Ascending aorta (tissue), 2 donors: ENCODE data around the gene MAP3K4. TPM values are rescaled to one million over a fixed set of nuclear protein-coding genes. Genes with fewer than 3 reads are reported as not detected.

Source experiments
- DNase-seq, 2 donors: peaks; one replicate each; pipeline ENCODE4 v3.0.0-alpha.2; 2019; ENCODE audit warnings: low spot score in 2 of 2
- H3K27ac ChIP-seq, 2 donors: fragments of 200-600 bp; sonication (generic); one replicate each; pipeline ENCODE4 v1.5.1; 2016 to 2017; ENCODE audit warnings: mild to moderate bottlenecking in 1 of 2
- H3K27me3 ChIP-seq: fragments of 200-600 bp; sonication (generic); one replicate; pipeline ENCODE4 v1.5.1; 2017
- H3K36me3 ChIP-seq, 2 donors: fragments of 200-600 bp; sonication (generic); one replicate each; pipeline ENCODE4 v1.5.1; 2016
- H3K4me1 ChIP-seq, 2 donors: fragments of 200-600 bp; sonication (generic); one replicate each; pipeline ENCODE4 v1.5.1; 2016 to 2017; ENCODE audit warnings: mild to moderate bottlenecking in 1 of 2
- H3K4me3 ChIP-seq, 2 donors: fragments of 200-600 bp; sonication (generic); one replicate each; pipeline ENCODE4 v1.5.1; 2016 to 2017; ENCODE audit warnings: mild to moderate bottlenecking in 1 of 2
- H3K9me3 ChIP-seq, 2 donors: fragments of 200-600 bp; sonication (generic); one replicate each; pipeline ENCODE4 v1.5.1; 2016
- CTCF ChIP-seq, 3 experiments: fragments of 200-600 bp in 2 of 3; fragments of 450-650 bp in 1 of 3; sonication (generic) in 2 of 3; IDR thresholded peaks; one replicate each; pipeline ENCODE4 v1.5.1; 2016 to 2019; ENCODE audit warnings: antibody characterized with exemption in 3 of 3, mild to moderate bottlenecking in 1 of 3, moderate library complexity in 1 of 3
- intact Hi-C: fragments of 100-400 bp; cut with DNase I; formaldehyde crosslinking; loops from one replicate; pipeline ENCODE4 v1.15.1; 2023
- total RNA-seq: library from RNA; depleted of rRNA; stranded (reverse); fragments of >200 nt; gene quantifications from one replicate; pipeline ENCODE4 v1.1.0, GENCODE V29; 2016

The MAP3K4 gene
- total RNA-seq, 1 donor from 2014 or later: 14.9 TPM

GRCh38 chr6:160950507-160950906 is 41.1 kb upstream of the MAP3K4 start:
- H3K4me3 ChIP-seq: peak overlapping the region in 1 of 2 donors; percentile 25
- no peak for TF ChIP-seq CTCF (IDR thresholded peaks at IDR 0.05)
- H3K4me1 ChIP-seq: peaks cover 0 to 5% of the 10 kb centered on the region in 2 donors
- no peaks in the 10 kb centered on the region for H3K9me3 ChIP-seq
- DNase-seq: no peak
- H3K27ac ChIP-seq: peak overlapping the region; percentile 68 to 72
- no peaks in the 10 kb centered on the region for H3K36me3 ChIP-seq
- intact Hi-C loops: no loop called here
- H3K27me3 ChIP-seq: no peaks in the 10 kb centered on the region

- Histone ChIP-seq H3K4me3 (no peak overlapping the region), H3K4me1 (peaks cover 0 to 5% of the 10 kb centered on the region in 2 donors), H3K9me3 (no peaks in the 10 kb centered on the region), H3K27me3 (no peaks in the 10 kb centered on the region), H3K36me3 (no peaks in the 10 kb centered on the region), H3K27ac (no peak overlapping the region)
- intact Hi-C loops: no loop called here
- no peak for TF ChIP-seq CTCF (IDR thresholded peaks at IDR 0.05)
- DNase-seq: no peak
Measured at GRCh38 chr6:160951187-160952030, 40.2 kb upstream of the MAP3K4 start.

DNA sequence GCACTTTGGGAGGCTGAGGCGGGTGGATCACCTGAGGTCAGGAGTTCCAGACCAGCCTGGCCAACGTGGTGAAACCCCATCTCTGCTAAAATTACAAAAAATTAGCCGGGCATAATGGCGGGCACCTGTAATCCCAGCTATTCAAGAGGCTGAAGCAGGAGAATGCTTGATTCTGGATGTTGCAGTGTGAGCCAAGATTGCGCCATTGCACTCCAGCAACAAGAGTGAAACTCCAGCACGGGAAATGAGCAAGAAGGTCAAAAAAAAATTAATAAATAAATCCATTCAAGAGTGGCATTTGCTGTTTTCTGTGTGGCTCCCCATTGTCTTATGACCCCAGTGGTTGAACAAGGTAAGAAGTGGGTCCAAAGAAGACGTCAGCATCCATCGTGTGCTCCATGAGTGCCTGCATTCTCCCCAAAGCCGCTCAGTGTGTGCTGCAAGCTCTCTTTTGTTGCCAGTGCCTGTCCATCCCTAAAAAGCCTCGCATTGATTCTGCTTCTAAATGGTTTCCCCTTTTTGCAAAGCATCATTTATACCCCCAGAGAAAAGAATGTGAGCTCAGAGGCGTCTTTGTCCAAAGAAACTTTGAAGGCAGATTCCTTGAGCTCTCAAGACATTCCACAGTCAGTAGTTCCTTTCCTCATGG is 38.8 kb upstream of the MAP3K4 start:
- no peak for TF ChIP-seq CTCF (IDR thresholded peaks at IDR 0.05)
- Histone ChIP-seq H3K27ac (no peak overlapping the region), H3K27me3 (no peaks in the 10 kb centered on the region), H3K36me3 (no peaks in the 10 kb centered on the region), H3K4me3 (no peak overlapping the region), H3K9me3 (no peaks in the 10 kb centered on the region), H3K4me1 (peaks cover 0 to 5% of the 10 kb centered on the region in 2 donors)
- intact Hi-C loops: no loop called here
- no peak for DNase-seq

GRCh38 chr6:160955508-160956295 is 35.9 kb upstream of the MAP3K4 start:
- H3K27ac ChIP-seq: no peak overlapping the region
- no peak overlapping the region for H3K4me3 ChIP-seq
- no peaks in the 10 kb centered on the region for H3K27me3 ChIP-seq
- no peak for TF ChIP-seq CTCF (IDR thresholded peaks at IDR 0.05)
- H3K36me3 ChIP-seq: no peaks in the 10 kb centered on the region
- H3K4me1 ChIP-seq: no peaks in the 10 kb centered on the region
- DNase-seq: no peak
- H3K9me3 ChIP-seq: no peaks in the 10 kb centered on the region
- intact Hi-C loops: no loop called here

GRCh38 chr6:160956300-160957035 is 35.1 kb upstream of the MAP3K4 start:
- no peaks in the 10 kb centered on the region for H3K36me3 ChIP-seq
- intact Hi-C loops: no loop called here
- no peaks in the 10 kb centered on the region for H3K4me1 ChIP-seq
- no peak overlapping the region for H3K4me3 ChIP-seq
- no peaks in the 10 kb centered on the region for H3K9me3 ChIP-seq
- no peak for DNase-seq
- TF ChIP-seq CTCF (IDR thresholded peaks at IDR 0.05): no peak
- H3K27me3 ChIP-seq: no peaks in the 10 kb centered on the region
- no peak overlapping the region for H3K27ac ChIP-seq
